T-helper 2 cell treated with Interferon-gamma antibody and Interleukin-4, amounts not matched to agents 5 μg/mL and 100 μg/mL, for 36 hours (primary cell): ENCODE measurements around the gene PHOSPHO1.
A peak's percentile ranks its signal among the peaks of the same experiment; 100 is the strongest.
"Not testable (repeated sequence)": the region's sequence is repeated elsewhere in the genome, so short reads cannot be mapped to it uniquely, and the experiment has no call there.

Experiments used
- DNase-seq: peaks from one replicate; pipeline ENCODE4 v3.0.0; 2021; ENCODE audit warnings: low spot score
- H3K27ac Mint-ChIP-seq: one replicate; pipeline ENCODE4 v1.8.0; 2021; ENCODE audit warnings: mild to moderate bottlenecking, mixed read lengths
- H3K27me3 Mint-ChIP-seq: one replicate; pipeline ENCODE4 v1.8.0; 2021; ENCODE audit warnings: low read depth, mixed read lengths
- H3K36me3 Mint-ChIP-seq: one replicate; pipeline ENCODE4 v1.8.0; 2021; ENCODE audit warnings: low read depth, mixed read lengths
- H3K4me1 Mint-ChIP-seq: one replicate; pipeline ENCODE4 v1.8.0; 2021; ENCODE audit warnings: low read depth, mixed read lengths
- H3K4me3 Mint-ChIP-seq: one replicate; pipeline ENCODE4 v1.8.0; 2022; ENCODE audit warnings: mild to moderate bottlenecking, moderate library complexity, mixed read lengths
- H3K9me3 Mint-ChIP-seq: one replicate; pipeline ENCODE4 v1.8.0; 2021; ENCODE audit warnings: mixed read lengths

Gene PHOSPHO1

GRCh38 chr17:49230636-49231562 lies at the start of gene PHOSPHO1:
TSS of gene PHOSPHO1 (minus strand) at chr17:49230787. CDS start at chr17:49226691, 4,096 bp downstream.
- H3K9me3 Mint-ChIP-seq, result no peaks in the 10 kb centered on the region
- H3K36me3 Mint-ChIP-seq, result peaks cover under 1% of the 10 kb centered on the region
- peaks cover 8% of the 10 kb centered on the region for H3K4me1 Mint-ChIP-seq
- peak; percentile 81 for DNase-seq
- peak within 1 kb of the TSS; percentile 87 for H3K4me3 Mint-ChIP-seq
- peak within 1 kb of the TSS; percentile 59 for H3K27ac Mint-ChIP-seq
- peaks cover 38% of the 10 kb centered on the region for H3K27me3 Mint-ChIP-seq

GRCh38 chr17:49280061-49280460 lies 49.5 kb upstream of the PHOSPHO1 start:
- Mint-ChIP-seq H3K4me3 (no peak overlapping the region), H3K27ac (no peak overlapping the region), H3K9me3 (no peaks in the 10 kb centered on the region), H3K27me3 (peaks cover 6% of the 10 kb centered on the region), H3K36me3 (no peaks in the 10 kb centered on the region), H3K4me1 (no peaks in the 10 kb centered on the region)
- DNase-seq, result no peak

GRCh38 chr17:49279263-49280015 lies 48.9 kb upstream of the PHOSPHO1 start:
- H3K27ac Mint-ChIP-seq, DNase-seq, H3K36me3 Mint-ChIP-seq, H3K9me3 Mint-ChIP-seq, H3K27me3 Mint-ChIP-seq, H3K4me3 Mint-ChIP-seq, H3K4me1 Mint-ChIP-seq: not testable (repeated sequence)

- Mint-ChIP-seq H3K27ac (no peak overlapping the region), H3K27me3 (peaks cover 6% of the 10 kb centered on the region), H3K4me1 (no peaks in the 10 kb centered on the region), H3K36me3 (no peaks in the 10 kb centered on the region), H3K9me3 (no peaks in the 10 kb centered on the region), H3K4me3 (no peak overlapping the region)
- no peak for DNase-seq
Measured at GRCh38 chr17:49278076-49278475, 47.5 kb upstream of the PHOSPHO1 start.

GRCh38 chr17:49277638-49278037 lies 47.1 kb upstream of the PHOSPHO1 start:
- H3K27ac Mint-ChIP-seq, result no peak overlapping the region
- H3K4me1 Mint-ChIP-seq, result no peaks in the 10 kb centered on the region
- no peaks in the 10 kb centered on the region for H3K9me3 Mint-ChIP-seq
- peaks cover 5% of the 10 kb centered on the region for H3K27me3 Mint-ChIP-seq
- H3K36me3 Mint-ChIP-seq, result no peaks in the 10 kb centered on the region
- DNase-seq, result no peak
- no peak overlapping the region for H3K4me3 Mint-ChIP-seq

GRCh38 chr17:49275981-49276380 lies 45.4 kb upstream of the PHOSPHO1 start:
- not testable (repeated sequence) for H3K9me3 Mint-ChIP-seq, H3K27ac Mint-ChIP-seq, H3K4me3 Mint-ChIP-seq, H3K4me1 Mint-ChIP-seq, DNase-seq, H3K27me3 Mint-ChIP-seq, H3K36me3 Mint-ChIP-seq

GRCh38 chr17:49269356-49269755 lies 38.8 kb upstream of the PHOSPHO1 start:
- no peak overlapping the region for H3K4me3 Mint-ChIP-seq
- H3K9me3 Mint-ChIP-seq, result no peaks in the 10 kb centered on the region
- H3K4me1 Mint-ChIP-seq, result no peaks in the 10 kb centered on the region
- no peaks in the 10 kb centered on the region for H3K36me3 Mint-ChIP-seq
- H3K27me3 Mint-ChIP-seq, result no peaks in the 10 kb centered on the region
- H3K27ac Mint-ChIP-seq, result no peak overlapping the region
- DNase-seq, result no peak

- no peak overlapping the region for H3K27ac Mint-ChIP-seq
- no peaks in the 10 kb centered on the region for H3K36me3 Mint-ChIP-seq
Measured at GRCh38 chr17:49267912-49268311, 37.3 kb upstream of the PHOSPHO1 start.

GRCh38 chr17:49266233-49266632 lies 35.6 kb upstream of the PHOSPHO1 start:
- DNase-seq, result no peak
- peaks cover 6% of the 10 kb centered on the region for H3K27me3 Mint-ChIP-seq
- H3K4me3 Mint-ChIP-seq, result no peak overlapping the region
- H3K9me3 Mint-ChIP-seq, result no peaks in the 10 kb centered on the region
- no peaks in the 10 kb centered on the region for H3K36me3 Mint-ChIP-seq
- H3K4me1 Mint-ChIP-seq, result peaks cover 1% of the 10 kb centered on the region
- no peak overlapping the region for H3K27ac Mint-ChIP-seq

More at GRCh38 chr17:49267912-49268311, 37.3 kb upstream of the PHOSPHO1 start:
- Mint-ChIP-seq H3K4me1 (no peaks in the 10 kb centered on the region), H3K27me3 (peaks cover 5% of the 10 kb centered on the region), H3K4me3 (no peak overlapping the region), H3K9me3 (no peaks in the 10 kb centered on the region)
- DNase-seq, result no peak

GRCh38 chr17:49261540-49261939 lies 31.0 kb upstream of the PHOSPHO1 start:
- not testable (repeated sequence) for H3K27ac Mint-ChIP-seq, H3K9me3 Mint-ChIP-seq, H3K4me3 Mint-ChIP-seq, DNase-seq, H3K36me3 Mint-ChIP-seq
- Mint-ChIP-seq H3K27me3 (peaks cover 15% of the 10 kb centered on the region), H3K4me1 (peaks cover 12% of the 10 kb centered on the region)

GRCh38 chr17:49260817-49261291 lies 30.3 kb upstream of the PHOSPHO1 start:
- DNase-seq, result no peak
- Mint-ChIP-seq H3K36me3 (no peaks in the 10 kb centered on the region), H3K27me3 (peaks cover 15% of the 10 kb centered on the region), H3K9me3 (no peaks in the 10 kb centered on the region), H3K4me1 (peaks cover 12% of the 10 kb centered on the region), H3K4me3 (peak overlapping the region; percentile 72), H3K27ac (no peak overlapping the region)

GRCh38 chr17:49260011-49260816 lies 29.6 kb upstream of the PHOSPHO1 start:
- DNase-seq, result peak; percentile 70
- H3K4me3 Mint-ChIP-seq, result peak overlapping the region; percentile 83
- no peaks in the 10 kb centered on the region for H3K36me3 Mint-ChIP-seq
- H3K9me3 Mint-ChIP-seq, result no peaks in the 10 kb centered on the region
- peaks cover 15% of the 10 kb centered on the region for H3K27me3 Mint-ChIP-seq
- H3K4me1 Mint-ChIP-seq, result peaks cover 12% of the 10 kb centered on the region
- no peak overlapping the region for H3K27ac Mint-ChIP-seq

GRCh38 chr17:49259663-49260010 lies 29.1 kb upstream of the PHOSPHO1 start:
- Mint-ChIP-seq H3K27ac (no peak overlapping the region), H3K4me3 (peak overlapping the region; percentile 83), H3K36me3 (no peaks in the 10 kb centered on the region), H3K27me3 (peaks cover 15% of the 10 kb centered on the region), H3K4me1 (peaks cover 12% of the 10 kb centered on the region), H3K9me3 (no peaks in the 10 kb centered on the region)
- DNase-seq, result no peak
